Amniotic epithelial cell (primary cell): ENCODE data around the gene FAN1.

Experiments
- DNase-seq: peaks from one replicate; pipeline ENCODE4 v3.0.0-alpha.2; 2010; ENCODE audit warnings: low read depth

The FAN1 gene

GRCh38 chr15:30921106-30921505 lies 17.4 kb downstream of the FAN1 start:
- DNase-seq = no peak

GRCh38 chr15:30921781-30922479 lies 18.2 kb downstream of the FAN1 start:
- DNase-seq = peak; percentile 51

DNA sequence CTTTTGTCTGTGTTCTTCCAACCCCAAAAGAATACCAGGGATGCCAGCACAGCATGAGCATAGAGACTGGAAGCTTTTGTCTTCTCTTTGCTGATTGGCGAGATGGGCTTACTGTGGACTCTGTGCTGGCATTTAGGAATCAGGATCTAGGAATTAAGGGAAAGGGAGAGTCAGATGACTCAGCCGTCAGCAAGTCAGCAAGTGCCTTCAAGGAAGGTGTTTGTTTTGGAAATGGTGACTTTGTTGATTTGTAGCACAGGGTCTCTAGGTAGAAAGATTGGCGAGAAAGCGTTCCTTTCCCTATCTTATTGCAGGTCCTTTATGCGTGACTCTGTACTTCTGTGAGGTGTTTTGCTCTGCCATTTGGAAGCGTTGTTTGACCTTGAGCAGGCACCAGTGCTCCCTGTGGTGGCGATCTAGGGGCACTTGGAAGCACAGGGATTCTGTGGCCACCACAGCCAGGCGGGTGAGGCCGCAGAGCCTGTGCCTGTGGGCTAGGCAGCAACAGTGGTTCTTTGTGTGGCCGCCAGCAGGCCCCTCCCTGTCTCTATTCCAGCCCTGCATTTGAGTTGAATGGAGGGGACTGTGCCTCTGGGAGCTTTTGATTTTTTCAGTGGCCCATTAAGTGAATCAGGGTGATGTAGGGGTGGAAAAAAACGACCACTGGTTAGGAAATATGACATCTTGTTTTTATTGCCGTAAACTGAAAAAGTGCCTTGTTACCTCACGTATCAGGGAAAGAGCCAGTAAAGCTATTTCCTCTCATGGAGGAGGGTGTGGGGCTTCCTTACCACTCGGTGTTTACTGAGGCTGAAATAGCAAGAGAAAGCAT lies 19.0 kb downstream of the FAN1 start:
- DNase-seq = peak; percentile 38

DNA sequence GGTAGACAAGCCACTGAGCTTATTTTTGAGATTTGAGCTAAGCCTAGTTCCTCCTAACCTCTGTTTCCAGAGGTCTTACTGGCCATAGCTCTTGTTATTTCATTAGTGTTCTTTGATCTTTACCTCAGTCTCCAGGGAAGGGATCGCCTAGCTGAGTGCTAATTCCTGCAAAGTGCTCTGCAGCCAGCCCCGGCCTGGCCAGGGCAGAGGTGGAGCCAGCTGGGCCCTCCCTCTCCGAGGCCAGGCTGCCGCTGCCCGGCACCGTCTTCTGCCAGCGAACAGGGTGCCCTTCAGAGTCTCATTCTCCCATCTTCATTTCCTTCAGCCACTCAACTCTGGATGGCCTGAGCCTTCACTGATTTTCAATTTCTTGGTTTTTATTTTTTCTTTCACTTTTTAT lies 19.7 kb downstream of the FAN1 start:
- no peak for DNase-seq

DNA sequence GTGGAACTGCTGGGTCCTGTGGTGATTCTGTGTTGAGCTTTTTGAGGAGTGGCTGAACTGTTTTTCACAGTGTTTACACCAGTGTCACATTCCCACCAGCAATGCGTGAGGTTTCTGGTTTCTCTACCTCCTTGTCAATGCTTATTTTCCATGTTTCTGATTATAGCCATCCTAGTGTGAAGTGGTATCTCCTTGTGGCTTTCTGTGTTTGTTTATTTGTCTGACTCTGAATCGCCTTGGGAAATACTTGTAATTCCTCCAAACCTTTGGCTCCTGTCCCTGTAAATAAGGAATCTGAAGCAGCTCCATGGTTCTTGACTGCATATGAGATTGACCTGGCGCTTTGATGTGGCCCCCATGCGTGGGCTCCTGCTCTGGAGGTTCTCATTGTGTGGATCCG lies 20.6 kb downstream of the FAN1 start:
- DNase-seq = peak; percentile 69

- no peak for DNase-seq
These were observed 22.0 kb downstream of the FAN1 start for GRCh38 chr15:30925686-30926085.

DNA sequence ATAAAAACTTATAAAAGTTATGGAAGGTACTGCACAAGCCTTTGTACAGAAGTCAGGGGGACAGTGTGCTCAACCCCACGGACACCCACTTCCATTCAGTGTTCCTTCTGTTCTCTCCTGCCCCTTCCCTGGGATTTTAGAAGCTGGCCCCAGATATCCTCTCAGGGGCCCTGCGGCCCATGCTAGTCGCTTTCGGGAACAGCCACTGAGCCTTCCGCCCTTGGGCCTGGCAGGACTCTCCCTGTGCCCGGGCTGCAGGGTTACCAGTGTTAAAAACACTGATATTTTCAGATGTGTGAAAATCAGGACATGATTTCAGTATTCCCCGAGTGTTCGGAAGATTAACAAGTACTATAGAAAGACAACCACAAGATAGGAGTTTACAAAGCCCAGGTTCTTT lies 22.4 kb downstream of the FAN1 start:
- DNase-seq = no peak

- DNase-seq = no peak
These were observed 23.5 kb downstream of the FAN1 start for GRCh38 chr15:30927148-30927761.

GRCh38 chr15:30928076-30928475 lies 24.4 kb downstream of the FAN1 start:
- no peak for DNase-seq

GRCh38 chr15:30929064-30929669 lies 25.5 kb downstream of the FAN1 start:
- DNase-seq = no peak

- DNase-seq = no peak
These were observed 26.3 kb downstream of the FAN1 start for GRCh38 chr15:30929982-30930381.

GRCh38 chr15:30930422-30930821 lies 26.7 kb downstream of the FAN1 start:
- DNase-seq = no peak

- DNase-seq = no peak
These were observed 29.6 kb downstream of the FAN1 start for GRCh38 chr15:30933293-30933692.

- DNase-seq = no peak
These were observed 35.4 kb downstream of the FAN1 start for GRCh38 chr15:30939161-30939560.

DNA sequence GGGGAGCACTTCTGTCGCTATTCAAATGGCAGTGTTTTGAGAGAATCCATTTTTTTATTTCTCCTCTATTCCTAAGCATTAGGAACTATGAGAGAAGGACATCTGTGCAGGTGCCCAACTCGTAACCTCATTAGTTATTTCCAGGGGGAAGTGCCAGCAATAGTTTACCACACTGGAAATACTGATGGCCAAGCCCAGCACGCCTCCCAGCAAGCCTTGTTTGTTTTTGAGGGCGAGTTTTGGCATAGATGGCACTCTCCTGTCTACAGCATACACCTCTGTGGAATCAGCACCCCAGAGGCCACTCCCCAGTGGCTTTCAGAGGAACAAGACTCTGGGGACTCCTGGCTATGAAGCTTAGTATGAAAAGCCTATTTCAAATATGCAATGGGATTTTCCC lies 36.6 kb downstream of the FAN1 start:
- DNase-seq = no peak

DNA sequence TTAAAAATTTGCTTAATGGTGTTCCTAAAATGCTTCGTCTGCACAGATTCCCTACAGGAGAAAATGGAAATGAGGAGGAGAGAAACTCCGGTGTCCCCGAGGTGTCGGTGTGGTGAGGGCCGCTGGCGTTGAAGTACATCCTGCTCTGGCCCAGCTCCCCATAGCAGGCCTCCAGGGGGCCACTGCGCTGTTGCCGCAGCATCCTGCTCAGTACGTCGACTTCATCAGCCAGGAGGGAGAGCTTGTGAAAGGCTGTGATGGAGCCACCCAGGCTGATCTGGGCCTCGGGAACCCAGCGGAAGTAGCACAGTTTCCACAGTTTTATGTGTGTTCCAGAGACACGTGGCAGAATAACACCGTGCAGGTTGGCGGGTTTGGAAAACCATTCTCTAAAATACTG lies 37.8 kb downstream of the FAN1 start:
- no peak for DNase-seq

DNA sequence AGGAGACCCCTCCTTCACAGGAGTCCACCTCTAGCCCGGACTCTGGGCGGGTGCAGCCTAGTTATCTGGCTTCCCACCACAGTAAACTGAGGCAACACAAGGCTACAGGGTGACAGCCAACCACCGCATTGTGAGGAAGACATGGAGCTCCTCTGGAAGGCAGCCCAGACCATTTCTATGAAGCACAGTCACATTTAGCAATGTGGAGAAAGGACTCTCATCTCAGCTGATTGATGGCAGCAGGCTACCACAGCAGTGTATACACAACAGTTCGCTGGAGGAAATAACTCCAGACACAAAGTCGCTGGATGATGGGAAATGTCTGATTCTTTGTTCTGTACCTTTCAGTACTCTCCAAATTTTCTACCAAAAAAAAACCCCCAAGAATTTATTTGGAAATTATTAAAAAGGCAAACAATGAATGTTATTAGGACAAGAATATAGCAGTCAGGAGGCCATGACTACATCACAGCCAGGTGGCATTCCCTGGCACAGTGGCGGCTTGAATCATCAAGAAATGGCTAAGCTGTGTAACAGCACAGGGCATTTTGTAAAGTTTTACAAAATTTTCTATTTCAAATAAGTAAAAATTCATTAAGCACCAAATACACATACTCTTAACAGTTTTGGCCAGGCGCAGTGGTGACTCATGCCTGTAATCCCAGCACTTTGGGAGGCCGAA lies 40.1 kb downstream of the FAN1 start:
- DNase-seq = peak; percentile 41

- no peak for DNase-seq
These were observed 49.5 kb downstream of the FAN1 start for GRCh38 chr15:30953183-30953582.

- peak; percentile 86 for DNase-seq
These were observed 50.1 kb downstream of the FAN1 start for GRCh38 chr15:30953731-30954378.

DNA sequence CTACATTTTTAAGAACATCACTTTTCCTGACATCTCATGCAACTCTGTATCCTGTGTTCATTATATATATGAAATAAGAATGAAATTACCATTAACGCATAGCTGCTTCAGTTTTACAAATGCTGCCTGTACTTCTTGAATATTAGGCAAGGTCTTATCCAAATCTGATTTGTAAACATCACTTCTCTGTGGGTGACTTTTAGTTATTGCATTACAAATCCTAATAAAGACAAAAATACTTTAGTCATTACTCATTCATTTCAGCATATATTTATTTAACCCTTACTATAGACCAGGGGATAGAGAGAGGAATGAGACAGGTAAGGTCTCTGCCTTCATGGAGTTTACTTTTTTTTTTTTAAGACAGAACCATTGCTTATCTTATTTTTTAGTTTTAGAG lies 51.0 kb downstream of the FAN1 start:
- DNase-seq = peak; percentile 31
